ENCODE data around the gene SEC14L6.

The SEC14L6 gene

DNA sequence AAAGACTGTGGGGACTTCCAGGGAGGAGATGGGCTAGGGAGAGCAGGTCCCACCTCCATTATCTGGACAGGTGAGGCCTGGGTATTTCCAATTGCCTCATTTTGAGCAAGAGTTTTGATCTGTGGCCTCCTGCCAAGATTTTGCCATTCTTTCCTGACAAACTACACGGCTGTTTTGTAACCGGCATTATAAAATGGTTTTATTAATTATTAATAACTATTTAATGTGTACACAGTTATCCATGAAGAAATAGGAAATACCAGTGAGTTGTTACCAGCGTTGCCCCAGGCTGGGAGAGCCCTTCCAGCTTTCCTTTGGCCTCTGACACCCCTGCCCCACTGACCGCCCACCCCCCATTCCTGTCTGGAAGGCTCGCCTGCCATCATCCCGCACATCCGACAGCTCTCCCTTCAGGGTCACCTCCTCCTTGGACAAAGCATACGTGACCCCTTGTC is 59.9 kb downstream of the SEC14L6 start:
- H3K27me3 ChIP-seq (replicated peaks; ENCODE audit: insufficient read depth, low read length), result peaks cover 71% of the 10 kb centered on the region
- no peak overlapping the region for H3K9ac ChIP-seq (ENCODE audit: low read length)
- no peaks in the 10 kb centered on the region for H3K9me3 ChIP-seq (replicated peaks; ENCODE audit: insufficient read depth, low read length)
- no peaks in the 10 kb centered on the region for H3K79me2 ChIP-seq (ENCODE audit: low read length)
- H3K9me2 ChIP-seq (replicated peaks; ENCODE audit: insufficient read depth, low read length), result no peaks in the 10 kb centered on the region
- H3K4me2 ChIP-seq (ENCODE audit: low read depth, low read length), result no peak overlapping the region
- DNase-seq, result no peak
- TF ChIP-seq, protein P1, sequence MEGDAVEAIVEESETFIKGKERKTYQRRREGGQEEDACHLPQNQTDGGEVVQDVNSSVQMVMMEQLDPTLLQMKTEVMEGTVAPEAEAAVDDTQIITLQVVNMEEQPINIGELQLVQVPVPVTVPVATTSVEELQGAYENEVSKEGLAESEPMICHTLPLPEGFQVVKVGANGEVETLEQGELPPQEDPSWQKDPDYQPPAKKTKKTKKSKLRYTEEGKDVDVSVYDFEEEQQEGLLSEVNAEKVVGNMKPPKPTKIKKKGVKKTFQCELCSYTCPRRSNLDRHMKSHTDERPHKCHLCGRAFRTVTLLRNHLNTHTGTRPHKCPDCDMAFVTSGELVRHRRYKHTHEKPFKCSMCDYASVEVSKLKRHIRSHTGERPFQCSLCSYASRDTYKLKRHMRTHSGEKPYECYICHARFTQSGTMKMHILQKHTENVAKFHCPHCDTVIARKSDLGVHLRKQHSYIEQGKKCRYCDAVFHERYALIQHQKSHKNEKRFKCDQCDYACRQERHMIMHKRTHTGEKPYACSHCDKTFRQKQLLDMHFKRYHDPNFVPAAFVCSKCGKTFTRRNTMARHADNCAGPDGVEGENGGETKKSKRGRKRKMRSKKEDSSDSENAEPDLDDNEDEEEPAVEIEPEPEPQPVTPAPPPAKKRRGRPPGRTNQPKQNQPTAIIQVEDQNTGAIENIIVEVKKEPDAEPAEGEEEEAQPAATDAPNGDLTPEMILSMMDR (IDR thresholded peaks at IDR 0.05; ENCODE audit: low read length), result no peak
- TF ChIP-seq EZH2phosphoT487 (IDR thresholded peaks at IDR 0.05; ENCODE audit: low read length) (no peak), EZH2 (optimal IDR thresholded peaks at IDR 0.05; ENCODE audit: low read depth, low read length) (no peak)
- H2AFZ ChIP-seq (ENCODE audit: low read length), result no peak overlapping the region
- H3K4me1 ChIP-seq (ENCODE audit: low read length), result no peaks in the 10 kb centered on the region
- no peaks in the 10 kb centered on the region for H3F3A ChIP-seq (ENCODE audit: insufficient read depth, low read length)
- no peaks in the 10 kb centered on the region for H3K36me3 ChIP-seq (replicated peaks; ENCODE audit: insufficient read depth, low read length)
- H4K20me1 ChIP-seq (ENCODE audit: insufficient read depth, low read length), result no peaks in the 10 kb centered on the region
- H3K27ac ChIP-seq (ENCODE audit: low read length), result no peak overlapping the region
- no peak overlapping the region for H3K4me3 ChIP-seq (ENCODE audit: low read length)

DNA sequence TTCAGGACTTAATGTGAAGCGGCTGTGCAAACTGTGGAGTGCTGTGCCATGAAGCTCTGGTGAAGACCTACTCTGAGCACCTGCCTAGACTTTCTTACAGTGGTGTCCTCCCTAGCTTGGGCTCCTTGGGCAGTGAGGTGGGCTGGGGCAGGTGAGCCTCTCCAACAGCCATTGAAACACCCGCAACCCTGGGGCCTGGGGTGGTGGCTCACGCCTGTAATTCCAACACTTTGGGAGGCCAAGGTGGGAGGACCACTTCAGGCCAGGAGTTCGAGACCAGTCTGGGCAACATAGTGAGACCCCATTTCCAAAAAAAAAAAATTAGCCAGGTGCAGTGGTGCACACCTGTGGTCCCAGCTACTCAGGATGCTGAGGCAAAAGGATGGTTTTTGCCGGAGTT is 60.4 kb downstream of the SEC14L6 start:
- Histone ChIP-seq H3K4me3 (ENCODE audit: low read length) (no peak overlapping the region), H3F3A (ENCODE audit: insufficient read depth, low read length) (no peaks in the 10 kb centered on the region), H3K36me3 (replicated peaks; ENCODE audit: insufficient read depth, low read length) (no peaks in the 10 kb centered on the region), H3K4me1 (ENCODE audit: low read length) (no peaks in the 10 kb centered on the region), H3K9me3 (replicated peaks; ENCODE audit: insufficient read depth, low read length) (no peaks in the 10 kb centered on the region), H3K4me2 (ENCODE audit: low read depth, low read length) (no peak overlapping the region), H3K79me2 (ENCODE audit: low read length) (no peaks in the 10 kb centered on the region), H3K9ac (ENCODE audit: low read length) (no peak overlapping the region), H3K27ac (ENCODE audit: low read length) (no peak overlapping the region), H4K20me1 (ENCODE audit: insufficient read depth, low read length) (no peaks in the 10 kb centered on the region), H3K27me3 (replicated peaks; ENCODE audit: insufficient read depth, low read length) (peaks cover 72% of the 10 kb centered on the region), H2AFZ (ENCODE audit: low read length) (no peak overlapping the region), H3K9me2 (replicated peaks; ENCODE audit: insufficient read depth, low read length) (no peaks in the 10 kb centered on the region)
- DNase-seq, result no peak
- TF ChIP-seq EZH2phosphoT487 (IDR thresholded peaks at IDR 0.05; ENCODE audit: low read length), result no peak
- TF ChIP-seq EZH2 (optimal IDR thresholded peaks at IDR 0.05; ENCODE audit: low read depth, low read length), result no peak

DNA sequence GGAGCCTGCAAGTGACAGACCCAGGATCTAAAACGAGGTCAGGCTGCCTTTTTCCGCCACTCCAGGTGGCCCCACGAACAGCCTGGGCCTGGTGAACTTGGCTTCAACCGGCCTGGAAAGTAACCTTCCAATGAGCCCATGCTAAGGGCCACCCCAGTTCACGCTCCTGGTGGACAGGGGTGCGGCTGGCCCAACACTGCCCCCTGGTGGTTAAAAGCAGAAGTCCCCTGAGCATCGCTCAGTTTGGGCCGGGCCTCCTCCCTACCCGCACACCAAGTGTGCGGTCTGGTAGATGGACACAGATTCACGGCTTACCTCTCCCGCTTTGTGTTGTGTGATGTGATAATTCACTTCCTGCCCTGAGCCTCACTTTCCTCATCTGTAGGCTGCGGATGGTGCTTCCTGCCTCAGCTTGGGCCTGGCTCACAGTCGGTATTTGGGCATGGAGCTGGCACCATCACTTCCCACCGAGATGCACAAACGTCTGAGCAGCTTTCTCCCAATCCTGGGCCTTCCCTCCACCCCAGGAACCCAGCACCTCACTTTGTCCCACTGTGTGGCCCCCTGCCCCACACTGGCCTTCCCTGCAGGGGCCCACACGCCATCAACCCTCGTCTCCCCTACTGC is 61.1 kb downstream of the SEC14L6 start:
- no peak overlapping the region for H3K4me3 ChIP-seq (ENCODE audit: low read length)
- H3K79me2 ChIP-seq (ENCODE audit: low read length), result no peaks in the 10 kb centered on the region
- no peak overlapping the region for H3K27ac ChIP-seq (ENCODE audit: low read length)
- no peaks in the 10 kb centered on the region for H3F3A ChIP-seq (ENCODE audit: insufficient read depth, low read length)
- H3K27me3 ChIP-seq (replicated peaks; ENCODE audit: insufficient read depth, low read length), result peaks cover 71% of the 10 kb centered on the region
- H3K4me2 ChIP-seq (ENCODE audit: low read depth, low read length), result no peak overlapping the region
- H3K36me3 ChIP-seq (replicated peaks; ENCODE audit: insufficient read depth, low read length), result no peaks in the 10 kb centered on the region
- TF ChIP-seq, protein P1 (IDR thresholded peaks at IDR 0.05; ENCODE audit: low read length), result peak; percentile 95
- no peak for TF ChIP-seq EZH2phosphoT487 (IDR thresholded peaks at IDR 0.05; ENCODE audit: low read length)
- DNase-seq, result peak; percentile 43
- H4K20me1 ChIP-seq (ENCODE audit: insufficient read depth, low read length), result no peaks in the 10 kb centered on the region
- H2AFZ ChIP-seq (ENCODE audit: low read length), result no peak overlapping the region
- no peaks in the 10 kb centered on the region for H3K9me3 ChIP-seq (replicated peaks; ENCODE audit: insufficient read depth, low read length)
- no peaks in the 10 kb centered on the region for H3K9me2 ChIP-seq (replicated peaks; ENCODE audit: insufficient read depth, low read length)
- H3K9ac ChIP-seq (ENCODE audit: low read length), result no peak overlapping the region
- no peaks in the 10 kb centered on the region for H3K4me1 ChIP-seq (ENCODE audit: low read length)

DNA sequence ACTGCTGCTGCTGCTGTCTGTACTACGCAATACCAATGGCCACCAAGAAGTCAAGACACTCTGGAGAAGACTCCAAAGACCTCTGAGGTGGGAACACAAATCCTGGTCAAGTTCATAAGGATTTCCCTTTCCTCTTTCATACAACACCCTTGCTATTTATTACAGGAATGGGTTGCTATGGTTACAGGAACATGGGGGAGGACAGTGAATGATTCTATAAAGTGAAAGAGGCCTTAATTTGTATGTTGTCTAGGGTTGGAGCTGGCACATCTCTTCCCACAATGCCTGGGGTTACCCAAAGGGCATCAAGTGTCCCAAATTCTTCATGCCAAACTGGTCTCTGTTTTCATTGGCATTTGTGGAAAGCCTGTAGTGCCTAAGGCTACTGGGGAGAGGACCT is 63.4 kb downstream of the SEC14L6 start:
- no peaks in the 10 kb centered on the region for H3K9me3 ChIP-seq (replicated peaks; ENCODE audit: insufficient read depth, low read length)
- no peak for DNase-seq

More for the DNA sequence above, 63.4 kb downstream of the SEC14L6 start:
- Histone ChIP-seq H4K20me1 (ENCODE audit: insufficient read depth, low read length) (no peaks in the 10 kb centered on the region), H2AFZ (ENCODE audit: low read length) (no peak overlapping the region), H3K4me1 (ENCODE audit: low read length) (no peaks in the 10 kb centered on the region), H3K4me3 (ENCODE audit: low read length) (no peak overlapping the region), H3K27ac (ENCODE audit: low read length) (no peak overlapping the region), H3K79me2 (ENCODE audit: low read length) (no peaks in the 10 kb centered on the region), H3K9ac (ENCODE audit: low read length) (no peak overlapping the region), H3F3A (ENCODE audit: insufficient read depth, low read length) (no peaks in the 10 kb centered on the region), H3K36me3 (replicated peaks; ENCODE audit: insufficient read depth, low read length) (no peaks in the 10 kb centered on the region), H3K9me2 (replicated peaks; ENCODE audit: insufficient read depth, low read length) (no peaks in the 10 kb centered on the region), H3K27me3 (replicated peaks; ENCODE audit: insufficient read depth, low read length) (peaks cover 71% of the 10 kb centered on the region), H3K4me2 (ENCODE audit: low read depth, low read length) (no peak overlapping the region)
- TF ChIP-seq EZH2 (optimal IDR thresholded peaks at IDR 0.05; ENCODE audit: low read depth, low read length) (no peak), EZH2phosphoT487 (IDR thresholded peaks at IDR 0.05; ENCODE audit: low read length) (no peak)
- TF ChIP-seq, protein P1 (IDR thresholded peaks at IDR 0.05; ENCODE audit: low read length), result no peak
